ENCODE results near the gene DDX10. TPM values are rescaled to one million over a fixed set of nuclear protein-coding genes. Genes with fewer than 3 reads are reported as not detected.

Gene DDX10
- total RNA-seq, 1 donor from 2014 or later: 38.5 TPM

- Mint-ChIP-seq H3K27me3 (ENCODE audit: low read depth) (no peaks in the 10 kb centered on the region), H3K36me3 (peaks cover 8% of the 10 kb centered on the region), H3K9me3 (no peaks in the 10 kb centered on the region), H3K4me1 (peaks cover 31% of the 10 kb centered on the region), H3K4me3 (no peak overlapping the region), H3K27ac (no peak overlapping the region)
- no peak for TF ChIP-seq CTCF (IDR thresholded peaks at IDR 0.05; ENCODE audit: unreplicated experiment)
- DNase-seq (ENCODE audit: low spot score in 2 of 2, unreplicated experiment in 2 of 2): no peak
Measured at GRCh38 chr11:108670451-108670850, 5.6 kb downstream of the DDX10 start.

GRCh38 chr11:108672113-108672512 lies 7.2 kb downstream of the DDX10 start:
- Mint-ChIP-seq H3K36me3 (peaks cover 18% of the 10 kb centered on the region), H3K9me3 (no peaks in the 10 kb centered on the region), H3K4me3 (no peak overlapping the region), H3K27me3 (ENCODE audit: low read depth) (no peaks in the 10 kb centered on the region), H3K27ac (peak overlapping the region; percentile 77), H3K4me1 (peaks cover 17% of the 10 kb centered on the region)
- TF ChIP-seq CTCF (IDR thresholded peaks at IDR 0.05; ENCODE audit: unreplicated experiment): no peak
- DNase-seq (ENCODE audit: low spot score in 2 of 2, unreplicated experiment in 2 of 2): no peak

- DNase-seq (ENCODE audit: low spot score in 2 of 2, unreplicated experiment in 2 of 2): no peak
- Mint-ChIP-seq H3K27ac (no peak overlapping the region), H3K4me1 (peaks cover 16% of the 10 kb centered on the region), H3K9me3 (no peaks in the 10 kb centered on the region), H3K36me3 (peaks cover 24% of the 10 kb centered on the region), H3K27me3 (ENCODE audit: low read depth) (no peaks in the 10 kb centered on the region), H3K4me3 (no peak overlapping the region)
- TF ChIP-seq CTCF (IDR thresholded peaks at IDR 0.05; ENCODE audit: unreplicated experiment): no peak
Measured at GRCh38 chr11:108672786-108673185, 7.9 kb downstream of the DDX10 start.

GRCh38 chr11:108679045-108679444 lies 14.2 kb downstream of the DDX10 start:
- H3K36me3 Mint-ChIP-seq: peaks cover 40% of the 10 kb centered on the region
- H3K9me3 Mint-ChIP-seq: peaks cover 3% of the 10 kb centered on the region
- DNase-seq (ENCODE audit: low spot score in 2 of 2, unreplicated experiment in 2 of 2): no peak
- no peak overlapping the region for H3K4me3 Mint-ChIP-seq
- no peak overlapping the region for H3K27ac Mint-ChIP-seq
- H3K4me1 Mint-ChIP-seq: no peaks in the 10 kb centered on the region
- no peak for TF ChIP-seq CTCF (IDR thresholded peaks at IDR 0.05; ENCODE audit: unreplicated experiment)
- H3K27me3 Mint-ChIP-seq (ENCODE audit: low read depth): no peaks in the 10 kb centered on the region

GRCh38 chr11:108680271-108680670 lies 15.4 kb downstream of the DDX10 start:
- H3K4me3 Mint-ChIP-seq: no peak overlapping the region
- H3K27me3 Mint-ChIP-seq (ENCODE audit: low read depth): no peaks in the 10 kb centered on the region
- TF ChIP-seq CTCF (IDR thresholded peaks at IDR 0.05; ENCODE audit: unreplicated experiment): no peak
- no peak for DNase-seq (ENCODE audit: low spot score in 2 of 2, unreplicated experiment in 2 of 2)
- H3K4me1 Mint-ChIP-seq: no peaks in the 10 kb centered on the region
- H3K27ac Mint-ChIP-seq: no peak overlapping the region
- H3K36me3 Mint-ChIP-seq: peaks cover 38% of the 10 kb centered on the region
- peaks cover 3% of the 10 kb centered on the region for H3K9me3 Mint-ChIP-seq
